Stimulated activated CD8-positive, alpha-beta memory T cell treated with anti-CD3 and anti-CD28 coated beads, Interleukin-7, amount 100 ng/mL, for 4 hours (primary cell): ENCODE results near the gene KLRC3.
A peak's percentile ranks its signal among the peaks of the same experiment; 100 is the strongest.
"Not testable (repeated sequence)": the region's sequence is repeated elsewhere in the genome, so short reads cannot be mapped to it uniquely, and the experiment has no call there.

Source experiments
- DNase-seq, 2 donors: peaks; one replicate each; pipeline ENCODE4 v3.0.0-alpha.2; 2020; ENCODE audit warnings: low read depth in 2 of 2

Gene KLRC3

DNA sequence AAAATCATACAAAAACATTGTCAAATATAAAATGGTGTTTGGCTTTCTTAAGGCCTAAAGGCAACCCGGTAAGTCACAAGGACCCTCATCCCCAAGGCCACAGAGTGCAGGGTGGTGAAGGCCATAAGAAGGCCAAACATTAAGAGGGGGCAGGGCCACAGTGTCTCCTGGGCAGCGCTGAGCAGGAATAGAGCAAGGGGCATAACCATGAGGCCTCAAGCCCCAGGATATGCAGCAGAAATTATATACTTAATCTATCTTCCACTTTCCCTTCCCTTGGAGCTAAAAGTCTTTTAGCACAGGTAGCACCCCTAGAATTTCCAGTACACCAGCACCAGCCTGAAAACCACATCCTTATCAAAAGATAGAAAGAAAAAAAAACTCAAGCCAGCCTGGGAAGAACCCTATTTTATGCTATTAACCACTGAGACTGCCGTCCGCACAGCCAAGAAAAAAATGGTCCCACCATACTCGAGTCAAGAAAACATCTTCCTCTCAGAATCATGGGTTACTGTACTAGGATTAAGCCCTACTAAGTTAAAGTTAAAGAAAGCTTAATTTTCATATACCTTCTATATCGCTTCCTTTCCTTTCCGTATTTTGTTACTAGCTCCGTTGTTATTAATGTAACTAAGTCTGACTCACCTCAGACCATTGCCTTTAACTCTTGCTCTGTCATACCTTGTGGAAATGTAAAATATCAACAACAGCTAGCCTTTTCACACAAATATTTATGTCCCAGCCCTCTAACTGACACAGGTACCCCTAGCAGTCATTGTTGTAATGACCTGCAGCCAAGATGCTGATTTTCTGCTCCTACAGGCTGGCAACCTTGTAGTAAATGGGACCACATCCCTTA is 50.6 kb downstream of the KLRC3 start:
- DNase-seq: no peak

DNA sequence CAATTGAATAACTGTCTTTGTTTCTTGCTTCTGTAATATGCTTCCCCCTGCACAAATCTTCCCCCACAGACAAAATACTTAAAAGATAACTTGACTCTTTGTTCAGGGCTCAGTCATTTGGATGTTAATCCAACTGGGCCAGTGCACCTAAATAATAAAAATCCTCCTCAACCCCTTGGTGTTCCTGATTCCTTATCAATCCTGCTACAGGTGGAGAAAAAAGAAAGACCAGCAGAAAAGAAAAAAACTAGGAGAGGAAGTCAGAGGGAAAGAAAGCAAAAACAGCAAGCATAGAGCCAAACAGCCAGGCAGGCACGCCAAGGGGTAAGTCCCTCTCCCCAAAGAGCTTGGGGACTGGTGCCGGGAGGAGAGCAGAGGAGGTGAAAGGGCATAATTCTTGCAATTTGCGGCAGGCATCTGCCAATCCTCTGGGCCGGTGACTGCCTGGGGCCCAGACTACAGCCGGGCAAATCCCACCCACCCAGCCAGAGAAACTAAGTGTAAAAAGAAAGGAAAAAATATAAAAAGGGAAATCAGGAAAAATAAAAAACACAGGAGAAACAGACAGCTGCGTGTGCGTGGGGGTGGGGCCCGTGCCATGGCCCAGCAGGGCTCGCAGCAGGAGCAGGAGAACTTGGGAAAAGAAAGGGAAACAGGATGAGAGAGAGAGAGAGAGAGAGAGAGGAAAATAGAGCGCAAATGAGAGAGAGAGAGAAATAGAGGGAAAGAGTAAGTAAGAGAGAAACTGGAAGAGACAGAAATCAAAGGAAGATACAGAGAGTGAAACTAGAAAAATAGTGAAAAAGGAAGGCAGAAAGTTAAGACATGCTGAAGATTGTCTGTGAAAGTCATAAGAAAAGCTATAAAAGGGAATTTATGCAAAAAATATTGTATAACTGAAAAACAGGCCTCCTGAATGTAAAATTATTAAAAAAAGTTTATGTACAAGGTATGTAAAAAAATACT is 51.9 kb downstream of the KLRC3 start:
- no peak for DNase-seq

DNA sequence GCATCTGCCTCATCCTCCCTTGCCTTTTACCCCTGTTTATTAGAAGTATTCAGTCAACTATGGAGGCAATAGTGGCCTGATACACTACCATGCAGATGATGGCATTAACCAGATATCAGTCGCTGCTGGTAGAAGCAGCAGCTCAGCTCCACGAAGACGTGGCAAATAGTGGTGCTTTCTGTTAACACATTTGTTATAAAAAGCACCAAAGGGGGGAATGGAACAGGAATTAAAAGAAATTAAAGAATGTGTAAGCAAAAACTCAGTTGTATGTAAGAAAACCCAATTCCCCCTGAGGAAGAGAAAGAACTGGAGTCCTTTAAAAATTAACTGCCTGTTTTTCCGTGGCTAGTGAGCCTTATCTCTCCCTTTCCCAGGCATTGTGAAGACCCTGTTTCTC is 52.7 kb downstream of the KLRC3 start:
- DNase-seq: not testable (repeated sequence)

DNA sequence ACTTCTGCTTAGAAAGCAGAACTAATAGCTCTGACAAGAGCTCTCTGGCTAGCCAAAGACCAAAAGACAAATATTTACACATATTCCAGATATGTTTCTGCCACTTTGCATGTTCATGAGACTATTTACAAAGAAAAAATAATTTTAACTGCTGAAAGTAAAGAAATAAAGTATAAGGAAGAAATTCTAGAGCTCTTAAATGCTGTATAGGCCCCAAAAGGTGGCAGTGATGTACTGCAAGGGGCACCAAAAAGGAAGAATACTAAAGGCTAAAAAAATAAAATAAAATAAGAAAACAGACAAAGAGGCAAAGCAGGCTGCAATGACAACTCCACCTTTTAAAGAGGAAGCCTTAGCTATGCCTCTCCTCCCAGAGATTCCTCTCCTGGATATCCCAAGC is 53.5 kb downstream of the KLRC3 start:
- no peak for DNase-seq

DNA sequence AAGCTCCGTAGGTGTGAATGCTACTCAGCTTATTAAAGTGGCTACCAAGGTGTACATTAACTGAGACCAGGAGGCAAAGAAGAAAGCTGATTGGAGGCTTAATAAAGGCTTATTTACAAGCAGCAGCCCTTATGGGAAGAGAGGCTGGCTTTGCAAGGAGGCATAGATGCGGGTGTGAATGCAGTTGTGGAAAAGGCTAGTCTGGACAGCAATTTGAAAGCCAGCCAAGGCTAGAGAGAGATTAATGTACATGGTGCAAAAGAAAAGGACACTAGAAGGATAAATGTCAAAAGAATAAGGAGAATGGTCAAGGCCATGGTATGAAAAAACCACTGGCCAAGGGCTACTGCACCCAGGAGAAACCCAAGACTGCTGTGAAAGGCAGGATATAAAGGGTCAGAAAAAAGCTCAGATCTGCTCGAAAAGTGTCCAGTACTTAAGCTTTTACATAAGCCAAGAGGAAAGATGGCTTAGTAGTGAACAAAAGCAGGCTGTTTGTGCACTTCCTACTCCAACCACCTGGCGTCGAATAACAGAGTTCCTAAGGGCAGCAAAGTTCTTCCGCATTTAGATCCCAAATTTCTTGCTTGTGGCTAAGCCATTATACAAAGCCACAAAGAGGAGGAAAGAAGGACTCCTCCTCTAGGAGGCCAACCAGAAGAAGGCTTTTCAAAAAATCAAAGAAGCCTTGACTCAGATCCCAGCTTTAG is 54.5 kb downstream of the KLRC3 start:
- DNase-seq: no peak

DNA sequence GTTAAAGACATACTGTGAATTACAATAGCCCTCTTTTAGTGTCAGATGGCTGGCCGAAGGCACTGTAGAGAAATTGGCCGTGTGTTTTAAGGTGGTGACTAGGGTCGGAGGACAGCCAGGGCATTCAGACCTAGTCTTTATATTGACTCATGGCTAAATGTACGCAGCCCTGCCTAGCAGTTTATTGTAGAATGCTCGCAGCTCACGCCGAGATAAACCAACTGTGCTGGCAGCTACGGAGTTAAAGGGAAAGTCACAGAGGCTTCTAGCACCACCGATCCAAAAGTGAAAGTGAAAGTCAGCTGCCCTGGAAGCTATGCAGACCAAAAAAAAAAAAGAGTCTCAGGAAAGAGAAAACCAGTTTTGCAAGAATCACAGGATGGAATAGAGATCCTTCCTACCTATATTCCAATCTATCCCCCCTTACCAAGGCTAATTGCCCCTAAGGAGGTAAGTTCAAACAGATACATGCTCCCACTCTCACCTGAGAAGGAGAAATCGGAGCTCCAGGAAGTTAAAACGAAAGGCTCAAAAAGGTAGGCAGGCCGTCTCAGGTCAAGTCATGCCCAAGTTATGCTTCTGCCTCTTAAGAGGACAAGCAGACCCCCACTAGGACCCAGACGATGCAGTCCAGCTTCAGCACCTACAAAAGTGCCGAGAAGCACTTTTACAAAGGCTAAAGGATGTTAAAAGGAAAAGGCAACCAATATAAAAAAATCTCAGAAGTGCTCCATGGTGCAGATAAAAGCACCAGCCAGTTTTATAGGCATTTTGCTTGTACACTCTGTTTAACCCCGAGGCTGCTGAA is 55.4 kb downstream of the KLRC3 start:
- peak; percentile 41 to 52 for DNase-seq

DNA sequence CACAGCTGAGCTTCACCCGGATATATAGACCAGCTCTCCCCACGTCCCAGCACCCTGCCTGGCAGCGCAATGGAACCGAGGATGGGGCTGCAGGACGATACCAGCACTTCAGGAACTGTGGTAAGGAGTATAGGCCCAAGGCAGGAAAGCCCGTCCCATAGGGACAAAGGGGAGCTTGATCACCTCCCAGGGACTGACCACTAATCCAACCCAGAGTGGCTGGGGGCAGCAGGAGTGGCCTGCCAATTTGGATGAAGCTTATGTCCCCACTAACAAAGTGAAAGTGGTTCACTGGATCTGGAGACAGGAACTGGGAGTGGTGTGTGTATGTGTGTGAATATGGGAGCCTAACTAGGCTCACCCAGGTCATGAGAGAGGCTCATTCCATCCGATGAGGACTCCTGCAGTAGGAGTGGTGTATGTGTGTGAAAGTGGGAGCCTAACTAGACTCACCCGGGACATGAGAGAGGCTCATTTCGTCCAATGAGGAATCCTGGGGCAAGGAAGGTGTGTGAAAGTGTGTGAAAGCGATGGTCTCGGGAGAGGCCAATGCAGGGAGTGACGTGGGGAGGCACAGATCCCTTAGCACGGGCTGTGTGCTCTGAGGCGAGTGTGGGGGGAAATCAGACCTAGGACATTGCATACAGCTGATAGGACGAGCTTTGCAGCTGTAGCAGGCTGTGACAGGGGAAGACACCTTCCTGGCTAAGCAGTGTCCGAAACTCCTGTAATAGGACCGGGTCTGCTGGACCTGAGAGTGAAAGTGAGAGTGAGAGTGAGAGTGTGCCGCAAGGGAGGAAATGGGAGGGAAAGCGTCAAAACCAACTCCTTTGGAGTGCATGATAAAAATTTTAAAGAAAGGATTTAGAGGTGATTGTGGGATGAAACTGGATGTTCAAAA is 56.2 kb downstream of the KLRC3 start:
- no peak for DNase-seq

DNA sequence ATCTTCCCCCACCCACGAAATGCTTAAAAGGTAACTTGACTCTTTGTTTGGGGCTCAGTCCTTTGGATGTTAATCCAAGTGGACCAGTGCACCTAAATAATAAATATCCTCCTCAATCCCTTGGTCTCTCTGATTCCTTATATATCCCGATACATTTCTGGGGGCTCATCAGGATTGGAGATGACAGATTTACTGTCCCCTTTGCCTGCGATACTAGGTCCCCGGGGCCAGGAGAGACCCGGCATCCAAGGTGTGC is 56.8 kb downstream of the KLRC3 start:
- no peak for DNase-seq

DNA sequence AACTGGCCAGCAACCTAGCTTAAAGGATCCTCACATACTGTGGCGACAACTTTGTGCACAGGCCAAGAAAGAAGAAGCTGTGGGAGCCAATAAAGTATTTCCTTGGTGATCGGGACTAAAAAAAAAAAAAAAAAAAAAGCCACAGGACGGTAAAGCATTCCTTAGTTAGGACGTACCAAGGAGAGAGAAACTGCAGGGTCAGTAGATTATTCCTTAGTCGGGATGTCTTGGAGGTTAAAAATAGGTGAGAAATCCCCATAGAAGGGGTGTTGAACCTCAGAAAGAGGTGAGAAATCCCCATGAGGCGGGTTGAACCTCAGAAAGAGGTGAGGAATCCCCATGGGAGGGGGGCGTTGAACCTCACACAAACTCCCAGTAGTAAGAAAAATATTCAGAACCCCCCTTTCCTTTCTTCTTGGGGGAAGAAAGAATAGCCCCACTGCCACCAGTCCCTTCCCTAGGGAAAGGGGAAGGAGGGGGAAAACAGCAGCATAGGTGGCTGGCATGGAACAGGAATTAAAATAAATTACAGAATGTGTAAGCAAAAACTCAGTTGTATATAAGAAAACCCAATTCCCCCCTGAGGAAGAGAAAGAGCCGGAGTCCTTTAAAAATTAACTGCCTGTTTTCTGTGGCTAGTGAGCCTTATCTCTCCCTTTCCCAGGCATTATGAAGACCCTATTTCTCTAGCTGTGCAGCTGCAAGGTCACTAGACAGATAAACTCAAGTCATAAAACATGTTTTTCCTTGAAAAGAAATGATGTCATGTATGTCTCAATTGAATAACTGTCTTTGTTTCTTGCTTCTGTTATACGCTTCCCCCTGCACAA is 57.4 kb downstream of the KLRC3 start:
- no peak for DNase-seq

DNA sequence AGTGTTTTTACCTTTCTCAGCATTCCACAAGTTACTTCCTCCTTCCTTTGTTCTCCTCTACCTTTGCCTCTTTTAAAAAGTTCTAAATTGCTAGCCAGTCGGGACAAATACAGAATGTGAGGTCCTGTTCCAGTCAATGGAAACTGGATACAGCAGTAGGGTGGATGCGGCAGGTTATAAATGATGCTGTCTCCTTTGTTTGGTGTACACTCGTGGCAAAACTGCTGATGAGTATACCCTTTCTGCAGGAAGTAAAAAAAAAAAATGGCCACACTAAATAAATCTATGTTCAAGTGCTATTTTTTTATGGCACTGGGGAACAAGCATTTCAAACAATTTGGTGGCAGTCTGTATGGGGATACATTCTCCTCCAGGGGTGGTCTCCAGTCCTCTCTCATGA is 58.1 kb downstream of the KLRC3 start:
- DNase-seq: no peak
